Parathyroid adenoma (tissue), 2 donors: ENCODE data around the gene RPL10.
A peak's percentile ranks its signal among the peaks of the same experiment; 100 is the strongest.
"Not testable (repeated sequence)": the region's sequence is repeated elsewhere in the genome, so short reads cannot be mapped to it uniquely, and the experiment has no call there.

Experiments
- H2AFZ ChIP-seq: fragments of 300-600 bp; sonication (generic); one replicate; pipeline ENCODE4 v1.7.0; 2017; ENCODE audit warnings: antibody characterized with exemption, mild to moderate bottlenecking
- H3K27ac ChIP-seq: fragments of 300-600 bp; sonication (generic); one replicate; pipeline ENCODE4 v1.7.0; 2017
- H3K27me3 ChIP-seq: fragments of 300-600 bp; sonication (generic); one replicate; pipeline ENCODE4 v1.7.0; 2017; ENCODE audit warnings: low read length; ENCODE audit not compliant: control insufficient read depth, insufficient read depth
- H3K36me3 ChIP-seq: fragments of 300-600 bp; sonication (generic); one replicate; pipeline ENCODE4 v1.7.0; 2017; ENCODE audit warnings: low read length; ENCODE audit not compliant: control insufficient read depth, insufficient read depth
- H3K4me1 ChIP-seq: fragments of 300-600 bp; sonication (generic); one replicate; pipeline ENCODE4 v1.7.0; 2017; ENCODE audit warnings: control low read depth
- H3K4me2 ChIP-seq: fragments of 300-600 bp; sonication (generic); one replicate; pipeline ENCODE4 v1.7.0; 2017; ENCODE audit warnings: low read length
- H3K4me3 ChIP-seq: fragments of 300-600 bp; sonication (generic); one replicate; pipeline ENCODE4 v1.7.0; 2017; ENCODE audit warnings: low read depth, low read length
- H3K79me2 ChIP-seq: fragments of 300-600 bp; sonication (generic); one replicate; pipeline ENCODE4 v1.7.0; 2017; ENCODE audit warnings: control low read depth
- H3K9ac ChIP-seq: fragments of 300-600 bp; sonication (generic); one replicate; pipeline ENCODE4 v1.7.0; 2017; ENCODE audit warnings: mild to moderate bottlenecking
- H3K9me3 ChIP-seq: fragments of 300-600 bp; sonication (generic); one replicate; pipeline ENCODE4 v1.7.0; 2017; ENCODE audit warnings: low read length; ENCODE audit not compliant: control insufficient read depth
- CTCF ChIP-seq: fragments of 300-600 bp; sonication (generic); IDR thresholded peaks from one replicate; pipeline ENCODE4 v1.7.0; 2017; ENCODE audit warnings: antibody characterized with exemption, mild to moderate bottlenecking
- donor health status: primary hyperparathyroidism.

RPL10 gene

GRCh38 chrX:154383359-154384283 lies 14.6 kb upstream of the RPL10 start:
- Histone ChIP-seq H3K4me3 (no peak overlapping the region), H2AFZ (no peak overlapping the region), H3K4me2 (no peak overlapping the region), H3K79me2 (no peaks in the 10 kb centered on the region), H3K9ac (no peak overlapping the region), H3K27me3 (no peaks in the 10 kb centered on the region), H3K36me3 (no peaks in the 10 kb centered on the region), H3K9me3 (no peaks in the 10 kb centered on the region), H3K27ac (no peak overlapping the region), H3K4me1 (no peaks in the 10 kb centered on the region)
- no peak for TF ChIP-seq CTCF

- Histone ChIP-seq H3K79me2 (no peaks in the 10 kb centered on the region), H3K9me3 (no peaks in the 10 kb centered on the region), H3K27ac (no peak overlapping the region), H3K4me3 (no peak overlapping the region), H2AFZ (no peak overlapping the region), H3K4me1 (no peaks in the 10 kb centered on the region), H3K4me2 (no peak overlapping the region), H3K9ac (no peak overlapping the region), H3K36me3 (no peaks in the 10 kb centered on the region), H3K27me3 (no peaks in the 10 kb centered on the region)
- peak; percentile 54 for TF ChIP-seq CTCF
Measured at GRCh38 chrX:154384284-154384892, 13.8 kb upstream of the RPL10 start.

- H3K9ac ChIP-seq, H3K27me3 ChIP-seq, H3K9me3 ChIP-seq, H3K4me2 ChIP-seq, H3K27ac ChIP-seq, H3K79me2 ChIP-seq, H2AFZ ChIP-seq, H3K4me3 ChIP-seq, H3K36me3 ChIP-seq, H3K4me1 ChIP-seq: not testable (repeated sequence)
Measured at GRCh38 chrX:154388094-154388493, 10.1 kb upstream of the RPL10 start.

- H3K27me3 ChIP-seq, H3K9me3 ChIP-seq, H3K4me3 ChIP-seq: not testable (repeated sequence)
Measured at GRCh38 chrX:154388649-154389048, 9.5 kb upstream of the RPL10 start.

GRCh38 chrX:154389812-154390747 lies 8.1 kb upstream of the RPL10 start:
- H3K9me3 ChIP-seq, H3K27ac ChIP-seq, H3K4me1 ChIP-seq, H3K9ac ChIP-seq, H3K4me3 ChIP-seq, H3K36me3 ChIP-seq, H3K4me2 ChIP-seq, H3K79me2 ChIP-seq, H2AFZ ChIP-seq, H3K27me3 ChIP-seq: not testable (repeated sequence)

More at GRCh38 chrX:154388649-154389048, 9.5 kb upstream of the RPL10 start:
- not testable (repeated sequence) for H3K27ac ChIP-seq, H2AFZ ChIP-seq, H3K9ac ChIP-seq, H3K4me1 ChIP-seq, H3K79me2 ChIP-seq, H3K4me2 ChIP-seq, H3K36me3 ChIP-seq

- H3K36me3 ChIP-seq, H3K4me2 ChIP-seq, H3K4me1 ChIP-seq, H3K27ac ChIP-seq, H2AFZ ChIP-seq, H3K4me3 ChIP-seq, H3K9me3 ChIP-seq, H3K79me2 ChIP-seq, H3K9ac ChIP-seq, H3K27me3 ChIP-seq: not testable (repeated sequence)
Measured at GRCh38 chrX:154396363-154396762, 1.8 kb upstream of the RPL10 start.
